GM12878 (cell line): ENCODE results near the gene WRAP73. TPM values are rescaled to one million over a fixed set of nuclear protein-coding genes. Genes with fewer than 3 reads are reported as not detected.

Experiments used
- ATAC-seq: fragments of 200-7000 bp; cut with Tn5 transposase; 3 replicates; pipeline ENCODE4 v1.9.1; 2020; ENCODE audit warnings: mild to moderate bottlenecking, moderate library complexity
- BruUV-seq: library from RNA; stranded (reverse); fragments of 400-500 nt; replicated peaks from 2 replicates; lab custom pipeline; 2021; lab: Mats Ljungman, UMichigan
- CTCF ChIA-PET: fragments of 300-600 bp; sonication (Branson Sonifier 250); formaldehyde crosslinking; extraction: SDS; loops from one replicate; lab custom pipeline; 2021; ENCODE audit warnings: inconsistent platforms; lab: Yijun Ruan, JAX
- POLR2A ChIA-PET: fragments of 350-600 bp; formaldehyde crosslinking; extraction: SDS; loops from one replicate; lab custom pipeline; 2021; ENCODE audit warnings: inconsistent platforms; lab: Charles Lee
- RAD21 ChIA-PET: fragments of 300-600 bp; sonication (Branson Sonifier 250); formaldehyde crosslinking; loops from one replicate; lab custom pipeline; 2023; ENCODE audit warnings: antibody characterized with exemption; ENCODE audit not compliant: unreplicated experiment; lab: Charles Lee
- SMC1A ChIA-PET: fragments of 300-600 bp; sonication (Branson Sonifier 250); formaldehyde crosslinking; loops from one replicate; lab custom pipeline; 2023; ENCODE audit not compliant: unreplicated experiment, uncharacterized antibody; lab: Charles Lee
- DNase-seq: peaks from one replicate; pipeline ENCODE4 v3.0.0-alpha.2; 2011; ENCODE audit warnings: low read depth, low spot score
- FAIRE-seq: peaks from 3 replicates; lab custom pipeline; 2011; peaks lifted over from hg19 to GRCh38; lab: Jason Lieb, UNC
- H2AFZ ChIP-seq: 2 replicates; pipeline ENCODE4 v1.6.0; 2011; ENCODE audit warnings: low read depth, low read length, control low read depth; ENCODE audit not compliant: control insufficient read depth
- H3K27ac ChIP-seq: 2 replicates; pipeline ENCODE4 v1.5.1; 2011; ENCODE audit warnings: control low read depth; ENCODE audit not compliant: control insufficient read depth, insufficient read depth
- H3K27me3 ChIP-seq, 2 experiments: replicated peaks in 1 of 2; 2 replicates each; pipeline versions ENCODE4 v1.6.0 to v1.6.1; 2011; ENCODE audit warnings: low read length in 1 of 2; ENCODE audit not compliant: control insufficient read depth in 2 of 2, insufficient read depth in 2 of 2
- H3K36me3 ChIP-seq, 2 experiments: 2 replicates each; pipeline ENCODE4 v1.5.1; 2011; ENCODE audit warnings: low read length in 1 of 2; ENCODE audit not compliant: control insufficient read depth in 2 of 2, insufficient read depth in 2 of 2
- H3K4me1 ChIP-seq: 2 replicates; pipeline ENCODE4 v1.6.1; 2011; ENCODE audit warnings: mild to moderate bottlenecking, low read length, moderate library complexity, mixed read lengths; ENCODE audit not compliant: control insufficient read depth, insufficient read depth
- H3K4me2 ChIP-seq: 2 replicates; pipeline ENCODE4 v1.6.0; 2011; ENCODE audit warnings: control low read depth; ENCODE audit not compliant: control insufficient read depth, insufficient read depth
- H3K4me3 ChIP-seq: fragments of 200-600 bp; sonication (generic); 2 replicates; pipeline ENCODE4 v1.5.1; 2016
- H3K79me2 ChIP-seq: 2 replicates; pipeline ENCODE4 v1.6.0; 2011; ENCODE audit warnings: low read length; ENCODE audit not compliant: control insufficient read depth, insufficient read depth
- H3K9ac ChIP-seq: 2 replicates; pipeline ENCODE4 v1.8.0; 2011; ENCODE audit warnings: low read length, control low read depth, mixed read lengths; ENCODE audit not compliant: control insufficient read depth, insufficient read depth
- H3K9me3 ChIP-seq: replicated peaks from 3 replicates; pipeline ENCODE4 v1.5.1; 2011; ENCODE audit warnings: mild to moderate bottlenecking, low read length; ENCODE audit not compliant: control insufficient read depth, insufficient read depth
- H4K20me1 ChIP-seq: 2 replicates; pipeline ENCODE4 v1.6.0; 2011; ENCODE audit not compliant: control insufficient read depth, insufficient read depth
- BCLAF1 ChIP-seq: fragments of 450-650 bp; IDR thresholded peaks from 2 replicates; pipeline ENCODE4 v1.6.1; 2017; ENCODE audit warnings: antibody characterized with exemption, mild to moderate bottlenecking, moderate library complexity
- CHD1 ChIP-seq: IDR thresholded peaks from 2 replicates; pipeline ENCODE4 v1.6.1; 2012; ENCODE audit warnings: low read depth, low read length, improper control_type of control experiment
- CREM ChIP-seq: IDR thresholded peaks from 2 replicates; pipeline ENCODE4 v1.6.1; 2014; ENCODE audit warnings: antibody characterized with exemption, low read depth
- ESRRA ChIP-seq: IDR thresholded peaks from 2 replicates; pipeline ENCODE4 v1.6.1; 2012; ENCODE audit warnings: mild to moderate bottlenecking, low read length, improper control_type of control experiment
- FOS ChIP-seq: IDR thresholded peaks from 3 replicates; pipeline ENCODE4 v1.6.1; 2011; ENCODE audit warnings: borderline replicate concordance; ENCODE audit not compliant: insufficient read length; ENCODE audit errors: extremely low read depth
- HDGF ChIP-seq: fragments of 450-650 bp; IDR thresholded peaks from 2 replicates; pipeline ENCODE4 v1.6.1; 2016; ENCODE audit warnings: antibody characterized with exemption
- NKRF ChIP-seq: fragments of 450-650 bp; conservative IDR thresholded peaks from 2 replicates; pipeline ENCODE4 v1.6.1; 2017; ENCODE audit warnings: mild to moderate bottlenecking, moderate library complexity
- PAX5 ChIP-seq: IDR thresholded peaks from 2 replicates; pipeline ENCODE4 v1.6.1; 2011; ENCODE audit warnings: low read depth, low read length, borderline replicate concordance
- SUZ12 ChIP-seq: fragments of 200-600 bp; sonication (generic); IDR thresholded peaks from one replicate; pipeline ENCODE4 v1.6.1; 2018; ENCODE audit warnings: antibody characterized with exemption, mild to moderate bottlenecking; ENCODE audit not compliant: unreplicated experiment
- USF1 ChIP-seq: IDR thresholded peaks from 2 replicates; pipeline ENCODE4 v1.6.1; 2011; ENCODE audit warnings: borderline replicate concordance, low read depth, mild to moderate bottlenecking, moderate library complexity, mixed read lengths, low read length; ENCODE audit not compliant: insufficient read depth; ENCODE audit errors: extremely low read length
- WGBS: methylation state at CpG from one replicate; pipeline ENCODE4 v1.1.6; 2016; ENCODE audit warnings: low lambda C conversion rate; ENCODE audit not compliant: insufficient replicate concordance, insufficient coverage; ENCODE audit errors: missing lambda C conversion rate; 5-methylcytosine and 5-hydroxymethylcytosine counted together
- in situ Hi-C: fragments of 300-500 bp; cut with MboI; formaldehyde crosslinking; loops from 9 replicates; pipeline ENCODE4 v1.14.3; 2018; ENCODE audit warnings: mixed read lengths
- intact Hi-C: fragments of 100-400 bp; cut with micrococcal nuclease; formaldehyde crosslinking; loops from one replicate; pipeline ENCODE4 v1.14.2; 2022; ENCODE audit not compliant: unreplicated experiment
- polyA plus RNA-seq, 11 experiments: library from polyadenylated mRNA; depleted of rRNA in 4 of 11; unstranded in 6 of 11; stranded (reverse) in 5 of 11; fragments of >200 nt; fragmentation: Nextera tagmentation in 4 of 11; fragmentation: Illumina TruSeq in 1 of 11; extraction: Ambion mirVana in 4 of 11; extraction: Trizol in 1 of 11; gene quantifications; 1 replicate in 1 of 11; 2 replicates in 10 of 11; pipeline versions ENCODE4 v1.2.1 to v1.2.3, GENCODE V29; 2011 to 2016; ENCODE audit warnings: inconsistent platforms in 2 of 11, missing spikeins in 2 of 11, low read depth in 1 of 11
- total RNA-seq, 4 experiments: library from RNA; depleted of rRNA in 3 of 4; stranded (reverse); fragments of >200 nt in 3 of 4; fragmentation: Illumina TruSeq in 1 of 4; extraction: Trizol in 1 of 4; gene quantifications; 2 replicates each; pipeline versions ENCODE4 v1.2.1 to v1.2.3, GENCODE V29; 2013 to 2021

Gene WRAP73
- total and polyA plus RNA-seq, 10 of the 15 experiments (the other 5 are each of a cell fraction or from before 2014, with no cell fraction given): 3.2 to 65.8 (median 48.0) TPM

- peak overlapping the region; percentile 81 for H3K4me3 ChIP-seq
- FAIRE-seq: no peak
- 83% methylated on average over 4 of the region's 4 CpGs for WGBS
- no peak for ATAC-seq
- no peak overlapping the region; the same call in 1 of the 2 replicates for H3K9ac ChIP-seq
- no peaks in the 10 kb centered on the region for H3K27me3 ChIP-seq
- no TSS peak for BruUV-seq
- CTCF ChIA-PET: interaction anchor here (0.6 to 2.0 kb wide), 5 partner anchors 10 to 326 kb away, joined by 3 to 17 read pairs (median 5); partner anchors contain the start of gene WRAP73
- H3K36me3 ChIP-seq: peaks cover 3 to 9% of the 10 kb centered on the region in 2 experiments; a peak in 3 of 4 replicates
- POLR2A ChIA-PET: interaction anchor here (0.6 to 0.7 kb wide), 2 partner anchors 73 to 641 kb away, joined by 3 read pairs; no protein-coding TSS in a partner anchor
- SMC1A ChIA-PET: interaction anchor here (0.9 to 2.1 kb wide), 4 partner anchors 22 to 99 kb away, joined by 3 to 7 read pairs (median 5); no protein-coding TSS in a partner anchor
- intact Hi-C loops (no loop called here), in situ Hi-C loops (loop anchor here (10.0 kb wide), 1 partner anchor 141 kb away; no protein-coding TSS in a partner anchor)
- H3K4me1 ChIP-seq: peaks cover 5% of the 10 kb centered on the region; the same call in 1 of the 2 replicates
- peak overlapping the region; percentile 92 for H3K4me2 ChIP-seq
- no peak for DNase-seq
- H3K27ac ChIP-seq: no peak overlapping the region
- RAD21 ChIA-PET: interaction anchor here (0.7 to 1.3 kb wide), 3 partner anchors 23 to 48 kb away, joined by 4 read pairs; no protein-coding TSS in a partner anchor
- no peak overlapping the region for H2AFZ ChIP-seq
- no peaks in the 10 kb centered on the region for H3K79me2 ChIP-seq
- TF ChIP-seq HDGF (no peak), BCLAF1 (no peak), USF1 (no peak), NKRF (no peak), SUZ12 (no peak), PAX5 (no peak), ESRRA (no peak), CREM (no peak), CHD1 (no peak), FOS (no peak)
- no peaks in the 10 kb centered on the region for H4K20me1 ChIP-seq
- no peaks in the 10 kb centered on the region for H3K9me3 ChIP-seq
Observed at GRCh38 chr1:3626025-3626424, 23.9 kb downstream of the WRAP73 start.
